Measurements from ENCODE around the gene GADD45G. TPM values are rescaled to one million over a fixed set of nuclear protein-coding genes. Genes with fewer than 3 reads are reported as not detected.

GADD45G gene
- total and polyA plus RNA-seq, 2 experiments from 2014 or later: 12.7 to 24.1 TPM

GRCh38 chr9:89610391-89610925 lies 5.6 kb downstream of the GADD45G start:
- H3K4me3 ChIP-seq: no peak overlapping the region
- no peak overlapping the region for H3K27ac Mint-ChIP-seq
- DNase-seq (ENCODE audit: low spot score) (no peak), ATAC-seq (no peak)
- peaks cover 12% of the 10 kb centered on the region for H3K9me3 Mint-ChIP-seq
- H3K36me3 ChIP-seq (ENCODE audit: insufficient read depth): peaks cover 5% of the 10 kb centered on the region; the same call in 1 of the 2 replicates
- H3K27me3 Mint-ChIP-seq (ENCODE audit: insufficient read depth, low read depth, poor library complexity): peaks cover 20% of the 10 kb centered on the region
- H2AFZ ChIP-seq: no peak overlapping the region
- peaks cover 19% of the 10 kb centered on the region; the same call in 2 of the 3 replicates for H3K36me3 Mint-ChIP-seq (ENCODE audit: low read depth)
- H3K4me2 ChIP-seq: no peak overlapping the region
- H3K27me3 ChIP-seq (ENCODE audit: insufficient read depth): peaks cover 18% of the 10 kb centered on the region
- H3K4me1 ChIP-seq (ENCODE audit: insufficient read depth): peaks cover 9% of the 10 kb centered on the region
- H3K4me3 Mint-ChIP-seq: no peak overlapping the region
- no peak overlapping the region for H3K27ac ChIP-seq (ENCODE audit: low read depth)
- peaks cover 27% of the 10 kb centered on the region for H3K4me1 Mint-ChIP-seq
- H3K79me2 ChIP-seq (replicated peaks; ENCODE audit: insufficient read depth): peaks cover 7% of the 10 kb centered on the region; the same call in 1 of the 2 replicates
- no peak for TF ChIP-seq ZNF114 (CRISPR knock-in tag; IDR thresholded peaks at IDR 0.05)
- no peak for TF ChIP-seq ETS1 (IDR thresholded peaks at IDR 0.05)
- TF ChIP-seq EZH2phosphoT487 (IDR thresholded peaks at IDR 0.05; ENCODE audit: unreplicated experiment): no peak
- TF ChIP-seq POLR2AphosphoS5 (IDR thresholded peaks at IDR 0.05; ENCODE audit: low read depth): no peak
- no peak for TF ChIP-seq EZH2 (IDR thresholded peaks at IDR 0.05; ENCODE audit: low read depth, unreplicated experiment)
- no peak for TF ChIP-seq JUNB (IDR thresholded peaks at IDR 0.05; ENCODE audit: unreplicated experiment)
- 0 out of 2 replicates have a peak, but pooled peaks cover 5% of the 10 kb centered on the region for H4K20me1 ChIP-seq (replicated peaks; ENCODE audit: insufficient read depth)
- H3K9me2 ChIP-seq (ENCODE audit: insufficient read depth): peaks cover 4% of the 10 kb centered on the region; the same call in 1 of the 2 replicates
- no peaks in the 10 kb centered on the region; the same call in 1 of the 2 replicates for H3F3A ChIP-seq (replicated peaks; ENCODE audit: low read depth)

GRCh38 chr9:89611425-89611824 lies 6.6 kb downstream of the GADD45G start:
- no peak overlapping the region for H3K4me3 ChIP-seq
- DNase-seq (ENCODE audit: low spot score) (no peak), ATAC-seq (no peak)
- no peak overlapping the region for H3K27ac ChIP-seq (ENCODE audit: low read depth)
- H3K4me1 ChIP-seq (ENCODE audit: insufficient read depth): peaks cover 9% of the 10 kb centered on the region
- H3K79me2 ChIP-seq (replicated peaks; ENCODE audit: insufficient read depth): peaks cover 2% of the 10 kb centered on the region; the same call in 1 of the 2 replicates
- H2AFZ ChIP-seq: no peak overlapping the region
- Mint-ChIP-seq H3K36me3 (ENCODE audit: low read depth) (peaks cover 16% of the 10 kb centered on the region; the same call in 2 of the 3 replicates), H3K4me3 (no peak overlapping the region), H3K4me1 (peaks cover 24% of the 10 kb centered on the region), H3K27ac (no peak overlapping the region), H3K27me3 (ENCODE audit: insufficient read depth, low read depth, poor library complexity) (peaks cover 16% of the 10 kb centered on the region), H3K9me3 (peaks cover 12% of the 10 kb centered on the region)
- no peaks in the 10 kb centered on the region; the same call in 1 of the 2 replicates for H3F3A ChIP-seq (replicated peaks; ENCODE audit: low read depth)
- peaks cover 9% of the 10 kb centered on the region; the same call in 1 of the 2 replicates for H3K27me3 ChIP-seq (ENCODE audit: insufficient read depth)
- no peak overlapping the region for H3K4me2 ChIP-seq
- TF ChIP-seq ZNF114 (CRISPR knock-in tag; IDR thresholded peaks at IDR 0.05): no peak
- peaks cover 4% of the 10 kb centered on the region; the same call in 1 of the 2 replicates for H3K9me2 ChIP-seq (ENCODE audit: insufficient read depth)
- H4K20me1 ChIP-seq (replicated peaks; ENCODE audit: insufficient read depth): 0 out of 2 replicates have a peak, but pooled peaks cover 5% of the 10 kb centered on the region
- H3K36me3 ChIP-seq (ENCODE audit: insufficient read depth): peaks cover 5% of the 10 kb centered on the region; the same call in 1 of the 2 replicates

- ATAC-seq (no peak), DNase-seq (ENCODE audit: low spot score) (no peak)
- H4K20me1 ChIP-seq (replicated peaks; ENCODE audit: insufficient read depth): no peaks in the 10 kb centered on the region
- no peaks in the 10 kb centered on the region for H3K36me3 ChIP-seq (ENCODE audit: insufficient read depth)
- Mint-ChIP-seq H3K4me1 (peaks cover 12% of the 10 kb centered on the region; the same call in 2 of the 3 replicates), H3K27ac (no peak overlapping the region), H3K36me3 (ENCODE audit: low read depth) (peaks cover 4% of the 10 kb centered on the region; the same call in 1 of the 3 replicates), H3K4me3 (no peak overlapping the region), H3K9me3 (peaks cover 12% of the 10 kb centered on the region), H3K27me3 (ENCODE audit: insufficient read depth, low read depth, poor library complexity) (peaks cover 16% of the 10 kb centered on the region)
- H3K27me3 ChIP-seq (ENCODE audit: insufficient read depth): no peaks in the 10 kb centered on the region
- H3K4me2 ChIP-seq: no peak overlapping the region
- H3K79me2 ChIP-seq (replicated peaks; ENCODE audit: insufficient read depth): no peaks in the 10 kb centered on the region
- H3K4me1 ChIP-seq (ENCODE audit: insufficient read depth): no peaks in the 10 kb centered on the region; the same call in 1 of the 2 replicates
- no peak overlapping the region for H3K4me3 ChIP-seq
- peaks cover 4% of the 10 kb centered on the region; the same call in 1 of the 2 replicates for H3K9me2 ChIP-seq (ENCODE audit: insufficient read depth)
- H3F3A ChIP-seq (replicated peaks; ENCODE audit: low read depth): no peaks in the 10 kb centered on the region
- H3K27ac ChIP-seq (ENCODE audit: low read depth): no peak overlapping the region
- no peak overlapping the region for H2AFZ ChIP-seq
- TF ChIP-seq POLR2AphosphoS5 (IDR thresholded peaks at IDR 0.05; ENCODE audit: low read depth) (no peak), ZNF462 (CRISPR knock-in tag; IDR thresholded peaks at IDR 0.05) (no peak)
Observed at GRCh38 chr9:89612566-89613278, 7.9 kb downstream of the GADD45G start.
